Stimulated activated CD8-positive, alpha-beta memory T cell treated with anti-CD3 and anti-CD28 coated beads, Interleukin-7, amount 100 ng/mL, for 48 hours (primary cell): ENCODE results near the gene CYBC1.
A peak's percentile ranks its signal among the peaks of the same experiment; 100 is the strongest.
"Not testable (repeated sequence)": the region's sequence is repeated elsewhere in the genome, so short reads cannot be mapped to it uniquely, and the experiment has no call there.

Experiments used
- DNase-seq, 2 donors: peaks; one replicate each; pipeline ENCODE4 v3.0.0-alpha.2; 2020; ENCODE audit warnings: low read depth in 1 of 2; ENCODE audit errors: extremely low read depth in 1 of 2

CYBC1 gene

DNA sequence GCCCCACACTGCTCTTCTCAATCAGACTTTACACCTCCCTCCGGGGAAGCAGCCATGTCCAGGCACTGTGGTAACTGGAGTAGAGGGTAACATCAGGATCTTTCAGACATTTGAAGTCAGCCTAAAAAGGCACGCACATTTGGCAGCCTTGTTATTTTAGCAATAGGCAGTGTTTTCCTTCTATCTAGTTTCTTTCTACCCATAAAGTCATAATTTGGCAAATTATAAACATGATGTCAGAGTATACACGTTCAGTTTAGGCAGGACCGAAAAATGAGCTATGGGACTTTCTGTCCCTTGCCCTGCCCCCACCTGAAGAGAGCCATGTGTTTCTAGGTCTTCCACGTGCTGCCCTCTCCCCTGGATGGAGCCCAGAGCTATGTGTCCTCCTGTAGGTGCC lies 29.1 kb upstream of the CYBC1 start:
- DNase-seq, result no peak

DNA sequence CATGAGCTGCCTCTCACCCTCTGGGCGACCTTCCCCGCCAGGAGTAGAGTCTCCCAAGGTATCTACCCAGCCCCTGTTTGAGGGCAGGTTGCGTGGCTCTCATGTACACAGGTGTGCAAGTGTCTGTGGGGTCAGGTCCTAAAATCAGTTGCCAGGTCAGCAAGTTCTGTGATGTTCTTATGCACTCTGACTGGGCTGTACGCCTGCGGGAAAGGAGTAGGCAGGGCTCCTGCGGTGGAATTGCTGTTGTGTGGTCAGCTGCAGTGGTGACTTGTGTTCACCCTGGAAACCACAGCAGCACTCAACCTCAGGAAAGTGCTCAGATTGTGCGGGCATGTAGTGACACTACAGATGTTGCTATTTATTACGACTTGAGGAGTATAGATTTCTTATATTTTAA lies 27.4 kb upstream of the CYBC1 start:
- DNase-seq, result no peak

DNA sequence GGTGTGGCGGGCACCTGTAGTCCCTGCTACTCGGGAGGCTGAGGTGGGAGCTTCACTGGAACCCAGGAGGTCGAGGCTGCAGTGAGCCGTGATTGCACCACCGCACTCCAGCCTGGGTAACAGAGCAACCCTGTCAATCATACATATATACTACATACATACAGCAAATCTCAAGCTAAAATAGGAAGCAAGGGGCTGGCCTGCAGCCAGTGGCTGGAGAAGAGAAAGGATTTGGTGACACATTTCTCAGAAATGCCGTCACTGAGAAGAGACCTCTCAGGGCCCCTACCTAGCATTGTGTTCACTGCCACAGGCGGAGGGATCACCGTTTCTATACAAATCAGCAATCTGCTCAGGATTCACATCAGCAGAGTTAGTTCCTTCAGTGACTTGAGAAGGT lies 24.9 kb upstream of the CYBC1 start:
- DNase-seq, result no peak

DNA sequence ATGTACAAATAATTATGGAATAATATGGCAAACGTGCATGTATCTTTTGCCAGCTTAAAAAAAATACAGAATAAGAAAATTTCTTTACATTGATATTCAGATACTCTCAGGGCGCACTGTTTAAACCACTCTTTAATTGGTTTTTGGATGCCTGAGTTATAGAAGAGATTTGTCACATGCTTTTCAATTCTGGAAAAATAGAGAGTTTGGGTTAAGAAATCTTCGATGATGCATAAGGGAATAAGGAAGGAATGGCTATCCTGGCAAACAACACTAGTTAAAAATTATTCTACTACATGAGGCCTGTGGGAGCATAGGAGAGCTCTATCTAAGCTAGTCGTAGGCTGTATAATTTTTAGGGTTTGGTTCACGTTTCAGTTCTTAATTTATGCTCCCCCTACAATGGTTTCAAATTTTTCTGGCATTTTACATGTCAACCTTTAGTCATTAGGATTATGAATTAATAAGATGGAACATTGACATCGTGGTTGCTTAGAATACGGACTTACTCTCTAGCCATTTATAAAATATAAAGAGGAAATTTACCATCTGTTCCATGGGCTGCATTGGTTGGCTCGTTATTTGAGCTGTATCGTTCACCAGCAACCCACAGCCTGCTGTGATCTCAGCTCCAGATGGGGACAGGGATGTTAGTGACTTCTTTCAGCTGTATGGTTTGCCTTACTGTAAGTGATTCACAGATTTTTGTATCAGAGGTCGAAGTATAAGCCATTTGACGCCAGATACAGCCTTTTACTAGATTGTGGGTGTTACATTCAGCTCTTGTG lies 23.9 kb upstream of the CYBC1 start:
- no peak for DNase-seq

DNA sequence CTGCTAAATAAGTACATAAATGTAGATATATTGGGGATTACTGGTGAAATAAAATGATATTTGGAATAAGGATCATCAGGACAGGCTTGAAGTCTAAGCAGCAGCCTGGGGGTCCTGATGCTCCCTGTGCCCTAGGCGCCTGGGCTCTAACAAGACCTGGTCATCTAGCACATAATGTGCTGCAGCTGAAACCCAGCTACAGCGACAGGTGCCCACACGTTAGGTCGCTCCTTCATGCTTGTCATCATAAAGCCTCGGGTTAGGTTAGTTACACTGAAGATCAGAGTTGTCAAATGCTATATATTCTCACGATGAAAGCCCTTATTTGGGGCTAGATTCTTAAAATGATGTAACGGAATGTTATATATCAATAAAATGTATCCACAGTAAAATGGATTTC lies 19.5 kb upstream of the CYBC1 start:
- DNase-seq, result no peak

DNA sequence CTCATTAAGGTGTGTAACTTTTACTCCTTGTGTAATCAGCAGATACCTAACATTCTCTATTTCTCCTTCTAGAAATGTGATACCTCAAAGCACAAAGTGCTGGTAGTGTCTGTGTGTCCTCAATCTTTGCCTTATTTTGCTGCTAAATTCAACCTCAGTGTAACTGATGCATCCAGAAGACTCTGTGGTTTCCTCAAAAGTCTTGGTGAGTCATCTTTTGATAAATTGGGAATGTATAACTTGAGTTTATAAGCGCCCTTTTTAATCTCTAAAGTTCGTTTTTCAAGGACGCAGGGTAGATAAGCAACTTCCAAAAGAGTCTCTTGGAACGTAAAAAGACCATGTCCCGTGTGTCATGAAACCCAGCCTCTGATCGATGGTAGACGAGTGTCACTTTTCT lies 18.1 kb upstream of the CYBC1 start:
- DNase-seq, result no peak

DNA sequence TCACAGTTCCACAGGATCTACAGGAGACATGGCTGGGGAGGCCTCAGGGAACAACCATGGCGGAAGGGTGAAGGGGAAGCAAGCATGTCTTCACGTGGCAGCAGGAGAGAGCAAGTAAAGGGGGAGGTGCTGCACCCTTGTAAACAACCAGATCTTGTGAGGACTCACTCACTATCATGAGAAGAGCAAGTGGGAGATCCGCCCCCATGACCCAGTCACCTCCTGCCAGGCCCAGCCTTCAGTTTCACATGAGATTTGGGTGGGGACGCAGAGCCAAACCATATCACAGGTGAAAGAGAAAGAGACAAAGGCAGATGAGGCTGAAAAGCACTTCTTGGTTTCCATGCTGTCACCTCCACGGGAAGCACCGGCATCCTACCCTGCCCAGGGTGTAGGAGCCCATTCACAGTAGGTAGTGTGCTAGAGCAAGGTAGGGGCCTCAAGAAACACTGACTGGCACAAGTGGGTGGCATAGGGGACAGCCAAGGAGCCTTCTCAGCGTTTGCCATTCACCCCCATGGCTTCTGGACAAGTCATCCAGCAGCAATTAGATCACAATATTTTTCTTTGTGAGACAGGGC lies 14.6 kb upstream of the CYBC1 start:
- no peak for DNase-seq

DNA sequence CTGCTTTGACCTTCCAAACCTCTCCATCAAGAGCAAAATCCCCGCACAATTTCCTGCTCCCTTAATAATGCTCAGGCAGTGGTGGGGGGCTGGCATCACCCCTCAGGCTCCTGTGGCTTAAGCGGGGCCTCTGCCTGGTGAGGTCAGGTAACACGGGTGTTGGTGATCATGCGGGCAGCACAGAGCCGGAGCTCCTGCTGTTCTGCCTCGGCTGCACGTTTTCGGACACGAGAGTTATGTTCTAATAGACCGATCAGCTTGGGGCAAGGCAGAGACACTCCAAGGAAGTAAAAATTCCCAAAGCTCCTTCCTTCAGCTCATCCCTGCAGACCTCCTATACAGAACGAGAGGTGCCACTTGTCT lies 14.0 kb upstream of the CYBC1 start:
- DNase-seq, result no peak

DNA sequence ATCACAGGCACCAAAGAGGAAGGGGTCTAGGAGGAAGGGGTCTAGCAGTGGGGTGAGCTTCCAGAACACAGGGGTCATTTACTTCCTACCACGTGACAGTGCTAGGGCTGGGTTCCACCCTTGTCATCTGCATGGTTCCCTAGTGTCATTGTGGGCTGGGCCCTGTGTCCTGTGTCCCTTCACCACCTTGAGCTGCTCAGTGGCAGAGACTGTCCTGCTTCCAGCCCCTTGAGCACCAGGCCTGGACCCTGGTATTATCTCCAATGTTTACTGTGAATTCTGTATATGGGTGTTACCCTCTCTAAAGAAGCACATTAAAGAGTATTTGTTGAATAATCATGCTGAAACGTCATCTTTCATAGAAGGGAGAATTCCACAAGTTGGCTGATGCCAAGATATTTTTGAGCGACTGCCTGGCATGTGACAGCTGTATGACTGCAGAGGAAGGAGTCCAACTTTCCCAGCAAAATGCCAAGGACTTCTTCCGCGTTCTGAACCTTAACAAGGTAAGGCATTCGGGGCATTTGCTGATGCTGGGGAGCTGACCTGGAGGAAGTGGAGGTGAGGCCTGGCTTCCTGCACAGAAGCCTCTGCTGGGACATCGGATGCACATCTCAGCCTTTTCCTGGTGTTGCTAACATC lies 13.5 kb upstream of the CYBC1 start:
- DNase-seq, result no peak

DNA sequence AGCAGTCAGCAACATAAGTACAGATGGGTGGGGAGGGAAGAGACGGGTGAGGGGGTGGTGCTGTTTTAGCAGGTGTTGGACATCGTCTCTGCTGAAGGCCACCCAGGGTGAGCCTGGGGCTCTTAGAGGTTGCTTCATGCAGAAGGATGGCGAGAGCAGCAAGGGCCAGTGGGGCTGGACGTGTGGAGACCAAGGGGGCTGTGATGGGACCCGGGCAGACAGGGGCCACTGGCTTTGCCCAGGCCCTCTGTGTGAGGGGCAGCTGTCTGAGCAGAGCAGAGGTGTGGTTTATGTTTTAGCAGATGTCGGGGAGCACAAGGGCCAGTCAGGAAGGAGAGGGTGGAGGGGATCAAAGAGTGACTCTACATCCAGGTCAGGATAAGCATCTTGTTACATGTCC lies 12.8 kb upstream of the CYBC1 start:
- no peak for DNase-seq

DNA sequence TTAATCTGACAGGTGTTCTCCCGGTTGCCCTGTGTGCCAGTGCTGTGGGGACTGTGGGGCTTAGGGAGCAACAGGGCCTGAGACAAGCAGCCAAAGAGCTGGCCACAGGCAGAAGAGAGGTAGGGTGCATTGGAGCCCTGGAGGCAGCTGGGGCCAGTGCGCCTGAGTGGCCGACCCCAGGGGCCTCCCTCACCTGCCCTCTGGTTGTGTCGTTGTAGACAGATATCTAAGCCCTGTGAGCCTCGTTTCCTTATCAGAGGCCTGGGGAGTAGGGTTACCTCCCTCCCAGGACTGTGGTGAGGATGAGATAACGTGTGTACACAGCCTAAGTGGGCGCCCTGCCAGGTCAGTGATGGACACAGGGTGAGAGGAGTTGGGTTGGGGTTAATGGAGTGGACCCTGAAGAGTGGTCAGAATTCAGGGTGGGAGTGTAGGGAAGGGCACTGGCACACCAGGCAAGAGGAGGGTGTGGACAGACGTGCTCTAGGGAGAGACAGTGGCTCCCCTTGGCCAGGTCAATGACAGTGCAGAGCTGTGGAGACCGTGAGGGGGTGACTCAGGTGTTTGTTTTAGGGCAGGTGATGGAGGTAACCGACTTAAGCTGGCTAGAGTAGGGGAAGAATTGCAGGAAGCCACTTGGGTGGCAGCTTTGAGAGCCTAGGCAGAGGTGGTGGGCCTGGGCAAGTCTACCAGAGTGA lies 11.4 kb upstream of the CYBC1 start:
- DNase-seq, result no peak

DNA sequence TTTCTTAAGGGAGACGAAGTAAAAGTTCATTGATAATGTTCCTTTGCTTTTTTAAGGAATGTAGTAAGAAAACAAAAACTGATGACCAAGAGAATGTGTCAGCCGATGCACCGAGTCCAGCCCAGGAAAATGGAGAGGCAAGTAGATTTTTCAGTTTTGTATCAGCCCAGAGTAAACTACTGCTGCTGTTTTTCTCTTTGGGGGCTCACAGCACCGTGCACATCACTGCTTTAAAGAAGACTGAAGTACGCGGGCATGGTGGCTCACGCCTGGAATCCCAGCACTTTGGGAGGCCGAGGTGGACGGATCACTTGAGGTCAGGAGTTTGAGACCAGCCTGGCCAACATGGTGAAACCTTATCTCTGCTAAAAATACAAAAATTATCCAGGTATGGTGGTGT lies 9.4 kb upstream of the CYBC1 start:
- not testable (repeated sequence) for DNase-seq

DNA sequence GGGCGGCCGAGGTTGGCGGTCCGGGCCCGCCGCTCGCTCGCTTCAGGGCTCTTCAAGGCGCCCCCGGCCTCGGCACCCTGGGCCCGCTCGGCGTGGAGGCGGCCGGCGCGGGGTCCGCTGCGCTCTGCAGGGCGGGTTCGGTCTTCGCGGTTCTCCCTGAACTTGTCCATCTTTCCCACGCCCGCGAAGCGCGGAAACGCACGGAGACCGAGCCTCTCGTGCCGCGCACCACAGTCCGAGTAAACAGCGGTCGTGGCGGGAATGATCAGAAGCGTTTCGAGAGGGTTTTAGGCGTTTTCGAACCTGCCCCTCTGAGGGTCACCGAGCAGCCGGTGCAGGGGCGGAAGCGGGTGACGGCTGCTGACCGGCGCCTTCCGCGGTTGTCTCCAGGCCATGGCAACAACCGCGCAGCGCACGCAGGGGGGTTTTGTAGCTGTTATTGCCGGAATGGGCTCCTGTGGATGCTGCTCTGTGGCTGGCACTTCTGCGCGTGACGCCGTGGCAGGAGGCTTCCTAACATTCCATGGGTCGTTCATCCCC lies 8.4 kb upstream of the CYBC1 start:
- DNase-seq, result no peak

DNA sequence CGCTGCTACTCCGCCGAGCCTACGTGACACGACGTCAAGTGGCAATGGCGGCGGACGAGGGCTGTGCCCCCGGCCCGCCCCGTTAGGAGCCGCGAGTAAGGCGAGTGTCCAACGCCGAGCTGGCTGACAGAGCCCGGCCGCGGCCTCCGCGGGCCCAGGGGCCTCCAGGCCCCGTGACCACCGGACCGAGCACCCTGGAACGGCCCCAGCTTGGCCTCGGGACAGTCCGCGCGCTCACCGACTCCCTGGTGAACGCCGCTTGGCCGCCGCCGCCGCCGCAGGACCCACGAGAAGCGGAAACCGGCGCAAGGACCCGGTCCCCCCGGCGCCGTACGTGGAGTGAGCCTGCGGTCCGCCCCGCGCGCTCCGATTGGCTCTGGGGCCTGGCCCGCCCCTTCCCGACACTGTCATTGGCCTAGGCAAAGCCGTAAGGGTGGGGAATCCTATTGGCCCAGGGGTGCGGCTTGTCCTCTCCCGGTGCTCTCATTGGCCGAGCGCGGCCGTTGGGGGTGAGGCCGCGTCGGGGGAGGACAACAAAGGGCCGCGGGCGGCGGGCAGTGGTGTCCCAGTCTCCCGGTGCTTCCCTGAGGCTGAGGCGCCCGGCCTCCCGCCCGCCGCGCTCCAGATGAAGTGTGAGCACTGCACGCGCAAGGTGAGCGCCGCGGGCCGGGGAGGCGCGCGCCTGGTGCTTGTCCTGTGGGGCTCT lies 7.8 kb upstream of the CYBC1 start, which contains the start of gene NARF:
Gene NARF (plus strand): TSS at position 563 of the 706 bp plus-strand sequence. CDS start 63 bp downstream, at position 626.
- peak; percentile 95 to 96 for DNase-seq

DNA sequence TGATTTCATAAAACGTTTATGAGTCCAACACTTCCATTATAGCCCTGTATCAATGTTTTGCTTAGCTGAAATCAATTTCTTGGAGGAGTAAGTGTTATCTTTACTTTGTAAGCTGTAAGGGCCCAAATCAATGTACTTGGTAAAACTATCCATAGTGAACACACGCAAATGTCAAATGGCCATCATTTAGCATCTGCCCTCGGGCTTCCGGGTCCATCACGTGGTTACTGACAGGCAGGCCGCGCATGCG lies 7.3 kb upstream of the CYBC1 start:
- DNase-seq, result no peak

DNA sequence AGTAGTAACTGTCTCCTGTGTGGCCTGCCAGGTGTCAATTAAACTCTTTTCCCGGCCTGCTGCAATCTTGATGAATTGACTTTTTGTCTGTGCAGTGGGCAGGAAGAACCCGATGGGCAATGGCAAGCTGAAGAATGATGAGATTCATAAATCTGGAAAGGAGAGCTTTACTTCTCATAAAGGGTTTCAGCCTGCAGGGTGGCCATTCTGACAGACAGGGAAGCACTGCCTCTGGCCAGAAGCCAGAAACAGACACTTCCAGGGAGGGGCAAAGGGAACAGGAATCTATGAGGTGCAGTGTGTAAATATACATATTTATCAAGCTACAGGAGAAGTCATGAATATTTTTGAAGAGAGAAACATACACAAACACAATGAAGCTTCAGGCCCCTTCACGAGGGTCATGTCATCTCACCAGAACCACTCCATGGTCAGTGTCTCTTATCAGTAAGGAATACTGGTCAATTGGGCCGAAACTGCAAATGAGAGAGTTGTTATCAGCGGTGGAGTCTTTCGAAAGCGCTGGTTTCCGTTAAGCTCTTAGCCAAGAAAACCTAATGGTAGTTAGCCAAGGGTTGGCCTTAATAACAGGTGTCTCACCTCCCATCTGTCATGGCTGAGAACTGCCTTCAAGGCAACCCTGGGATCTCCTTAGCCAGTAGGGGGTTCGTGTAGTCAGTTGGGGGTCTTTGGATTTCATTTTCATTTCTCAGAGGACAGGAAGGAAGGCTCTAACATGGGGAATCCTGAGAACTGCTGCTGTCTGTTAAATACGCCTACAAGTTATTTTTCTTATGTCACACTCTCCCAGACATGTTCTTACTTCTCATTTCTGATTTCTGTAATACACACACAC lies 6.7 kb upstream of the CYBC1 start:
- DNase-seq, result no peak

DNA sequence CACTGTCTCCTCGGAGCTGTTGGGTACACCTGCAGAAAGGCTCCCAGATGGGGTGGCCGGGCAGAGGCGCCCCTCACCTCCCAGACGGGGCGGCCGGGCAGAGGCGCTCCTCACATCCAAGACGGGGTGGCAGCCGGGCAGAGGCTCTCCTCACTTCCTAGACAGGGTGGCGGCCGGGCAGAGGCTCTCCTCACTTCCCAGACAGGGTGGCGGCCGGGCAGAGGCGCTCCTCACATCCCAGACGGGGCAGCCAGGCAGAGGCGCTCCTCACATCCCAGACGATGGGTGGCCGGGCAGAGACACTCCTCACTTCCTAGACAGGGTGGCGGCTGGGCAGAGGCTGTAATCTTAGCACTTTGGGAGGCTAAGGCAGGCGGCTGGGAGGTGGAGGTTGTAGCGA lies 3.2 kb upstream of the CYBC1 start:
- DNase-seq, result not testable (repeated sequence)

DNA sequence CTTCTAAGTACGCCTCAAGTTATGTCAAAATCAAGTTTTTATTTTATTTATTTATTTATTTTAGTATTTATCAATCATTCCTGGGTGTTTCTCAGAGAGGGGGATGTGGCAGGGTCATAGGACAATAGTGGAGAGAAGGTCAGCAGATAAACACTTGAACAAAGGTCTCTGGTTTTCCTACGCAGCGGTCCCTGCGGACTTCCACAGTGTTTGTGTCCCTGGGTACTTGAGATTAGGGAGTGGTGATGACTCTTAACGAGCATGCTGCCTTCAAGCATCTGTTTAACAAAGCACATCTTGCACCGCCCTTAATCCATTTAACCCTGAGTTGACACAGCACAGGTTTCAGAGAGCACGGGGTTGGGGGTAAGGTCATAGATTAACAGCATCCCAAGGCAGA lies 2.6 kb upstream of the CYBC1 start:
- not testable (repeated sequence) for DNase-seq

DNA sequence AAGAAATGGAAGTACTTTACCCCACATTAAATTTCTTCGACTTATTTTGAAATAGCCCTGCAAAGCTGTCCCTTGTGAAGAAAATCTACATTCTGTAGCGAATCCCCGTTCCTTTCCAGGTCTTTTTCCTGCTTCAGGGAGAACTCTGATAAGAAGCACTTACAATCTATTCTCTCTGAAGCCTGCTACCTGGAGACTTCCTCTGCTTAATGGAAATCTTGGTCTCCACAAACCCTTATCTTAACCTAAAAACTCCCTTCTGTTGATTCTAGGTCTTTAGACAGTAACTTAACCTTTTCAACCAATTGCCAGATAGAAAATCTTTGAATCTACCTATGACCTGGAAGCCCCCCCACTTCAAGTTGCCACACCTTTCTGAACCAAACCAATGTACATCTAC lies 1.6 kb upstream of the CYBC1 start:
- DNase-seq, result no peak

DNA sequence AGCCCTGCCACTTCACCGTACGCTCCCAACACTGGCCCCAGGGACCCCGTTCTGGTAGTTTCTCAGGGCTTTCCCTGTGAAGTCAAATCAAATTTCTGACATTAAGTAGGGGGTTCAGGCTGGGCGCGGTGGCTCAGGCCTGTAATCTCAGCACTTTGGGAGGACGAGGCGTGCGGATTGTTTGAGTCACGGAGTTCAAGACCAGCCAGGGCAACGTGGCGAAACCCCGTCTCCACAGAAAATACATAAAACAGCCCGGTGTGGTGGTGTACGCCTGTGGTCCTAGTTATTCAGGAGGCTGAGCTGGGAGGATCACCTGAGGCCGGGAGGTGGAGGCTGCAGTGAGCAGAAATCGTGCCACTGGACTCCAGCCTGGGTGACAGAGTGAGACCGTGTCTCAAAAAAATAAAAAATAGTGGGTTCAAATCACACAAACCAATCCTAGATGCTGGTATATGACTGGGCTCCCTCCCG lies 632 bp downstream of the CYBC1 start:
- DNase-seq, result peak in 1 of 2 donors; percentile 47
